Endometrial microvascular endothelial cells (primary cell): ENCODE measurements around the gene SLC25A47. TPM values are rescaled to one million over a fixed set of nuclear protein-coding genes. Genes with fewer than 3 reads are reported as not detected.
"Not testable (repeated sequence)": the region's sequence is repeated elsewhere in the genome, so short reads cannot be mapped to it uniquely, and the experiment has no call there.

ENCODE experiments used
- in situ Hi-C: cut with HindIII; loops from 2 replicates; pipeline ENCODE4 v1.10.0; 2017; ENCODE audit warnings: low sequenced_read_pairs, low pct_unique_long_range_greater_than_20kb; ENCODE audit errors: inconsistent ontology term
- total RNA-seq: library from RNA; depleted of rRNA; stranded (reverse); fragments of >200 nt; gene quantifications from one replicate; pipeline ENCODE4 v1.2.3, GENCODE V29; 2015; ENCODE audit errors: inconsistent ontology term

Gene SLC25A47
- total RNA-seq, 1 donor from 2014 or later: not detected

- in situ Hi-C loops: no loop called here
Measured at GRCh38 chr14:100288382-100289185, 34.6 kb upstream of the SLC25A47 start.

- in situ Hi-C loops: no loop called here
Measured at GRCh38 chr14:100289916-100290606, 33.1 kb upstream of the SLC25A47 start.

GRCh38 chr14:100290607-100291304 is 32.4 kb upstream of the SLC25A47 start:
- in situ Hi-C loops: no loop called here

- in situ Hi-C loops: no loop called here
Measured at GRCh38 chr14:100291305-100292075, 31.6 kb upstream of the SLC25A47 start.

DNA sequence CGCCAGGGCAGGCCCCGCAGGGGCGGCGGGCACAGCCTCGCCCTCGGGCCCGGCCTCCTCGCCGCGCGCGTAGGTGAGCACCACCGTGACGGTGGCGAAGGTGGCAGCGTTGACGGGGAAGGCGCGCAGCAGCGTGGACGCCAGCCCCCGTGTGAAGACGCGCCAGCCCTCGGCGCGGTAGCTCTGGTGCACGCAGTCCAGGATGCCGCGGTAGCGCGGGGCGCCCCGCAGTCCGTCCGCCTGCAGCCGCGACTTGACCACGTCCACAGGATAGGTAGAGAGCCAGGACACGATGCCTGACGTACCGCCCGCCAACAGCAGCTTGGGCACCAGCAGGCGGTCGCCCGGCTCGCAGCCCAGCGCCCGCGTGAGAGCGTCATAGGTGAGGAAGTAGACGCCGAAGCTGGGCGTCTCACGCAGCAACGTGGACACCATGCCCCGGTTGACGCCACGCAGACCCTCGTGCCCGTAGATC is 30.8 kb upstream of the SLC25A47 start:
- in situ Hi-C loops: no loop called here

DNA sequence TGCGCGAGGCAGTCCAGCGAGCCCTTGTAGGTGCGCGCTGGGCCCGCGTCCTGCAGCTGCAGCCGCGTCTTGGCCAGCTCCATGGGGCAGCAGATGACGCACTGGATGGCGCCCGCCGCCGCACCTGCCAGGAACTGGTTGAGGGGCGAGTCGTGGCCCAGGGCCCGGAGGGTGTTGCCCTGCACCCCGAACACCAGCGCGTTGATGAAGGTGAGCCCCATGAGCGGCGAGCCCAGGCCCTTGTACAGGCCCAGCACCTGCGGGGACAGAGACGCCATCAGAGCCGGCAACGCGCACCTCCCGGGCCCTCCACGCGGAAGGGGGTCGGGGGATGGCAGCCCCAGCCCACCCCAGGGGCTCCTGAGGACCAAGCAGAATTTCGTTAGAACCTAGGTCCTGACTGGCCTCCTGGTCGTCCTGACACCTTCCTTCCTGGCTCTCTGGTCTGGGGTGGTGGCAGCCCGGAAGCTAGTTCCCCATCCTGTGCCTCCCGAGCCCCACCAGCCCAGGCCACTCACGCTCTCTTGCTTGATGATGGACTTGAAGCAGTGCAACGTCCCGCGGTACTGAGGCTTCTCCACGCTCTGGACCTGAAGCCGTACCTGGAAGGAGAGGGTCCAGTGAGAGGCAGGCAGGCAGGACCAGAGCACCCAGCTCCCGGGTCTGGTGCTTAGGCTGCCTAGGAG is 30.2 kb upstream of the SLC25A47 start:
- in situ Hi-C loops: no loop called here

DNA sequence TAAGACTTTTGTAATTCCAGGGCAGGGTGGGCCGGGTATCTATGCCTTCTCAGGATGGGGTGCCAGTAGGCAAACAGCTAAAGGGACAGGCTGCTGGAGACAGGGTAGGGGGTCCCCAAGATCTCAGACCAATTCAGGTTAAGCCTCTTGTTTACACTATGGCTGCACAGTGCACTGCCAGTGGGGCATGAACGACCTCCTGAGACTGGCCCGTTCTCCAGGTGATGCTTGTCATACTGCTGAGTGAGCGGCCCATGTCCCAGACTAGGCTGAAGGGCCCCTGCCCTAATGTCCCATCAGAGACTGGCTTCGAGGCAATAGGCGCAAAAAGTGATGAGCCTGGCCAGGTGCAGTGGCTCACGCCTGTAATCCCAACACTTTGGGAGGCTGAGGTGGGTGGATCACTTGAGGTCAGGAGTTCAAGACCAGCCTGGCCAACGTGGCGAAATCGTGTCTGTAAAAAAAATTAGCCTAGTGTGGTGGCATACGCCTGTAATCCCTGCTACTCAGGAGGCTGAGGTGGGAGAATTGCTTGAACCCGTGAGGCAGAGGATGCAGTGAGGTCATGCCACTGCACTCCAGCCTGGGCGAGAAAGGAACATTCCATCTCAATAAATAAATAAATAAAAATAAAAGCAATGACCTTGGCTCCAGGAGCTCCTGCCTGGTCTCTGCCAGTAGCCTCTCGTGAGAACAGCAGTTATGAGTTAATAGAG is 29.5 kb upstream of the SLC25A47 start:
- in situ Hi-C loops: no loop called here

DNA sequence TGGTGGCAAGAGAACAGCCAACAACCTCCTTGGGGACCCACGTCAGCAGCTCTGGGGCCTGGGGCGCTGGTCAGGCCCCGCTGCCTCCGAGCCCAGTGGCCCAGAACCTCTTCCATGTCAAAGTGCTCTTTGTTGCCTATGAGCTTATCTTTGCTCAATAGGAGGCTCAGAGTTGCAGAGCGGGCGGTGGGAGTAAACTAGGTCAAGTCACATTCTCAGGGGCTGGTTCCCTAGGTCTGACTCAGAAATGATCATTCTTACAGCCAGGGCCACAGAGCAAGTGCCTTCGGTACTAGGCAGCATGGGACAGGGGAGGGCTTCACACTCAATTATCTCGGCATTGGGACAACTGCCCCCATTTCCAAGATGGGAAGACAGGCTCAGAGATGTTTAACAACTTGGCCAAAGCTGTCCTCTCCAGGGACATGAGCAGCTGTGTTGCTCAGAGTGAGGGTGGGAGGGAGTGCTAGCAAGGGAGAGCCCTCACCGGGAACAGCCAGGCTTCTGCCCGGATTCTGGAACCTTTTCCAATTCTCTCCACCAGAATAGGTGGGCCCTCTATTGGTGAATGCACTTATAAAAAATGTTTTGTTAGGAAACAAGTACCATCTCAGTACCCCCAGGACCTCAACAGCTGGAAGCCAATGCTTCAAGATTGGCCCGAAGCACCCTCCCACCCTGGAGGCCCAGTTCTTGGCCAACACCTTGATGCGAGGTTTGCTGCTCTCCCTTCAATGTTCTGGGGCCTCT is 28.8 kb upstream of the SLC25A47 start:
- in situ Hi-C loops: no loop called here

GRCh38 chr14:100294963-100295330 is 28.2 kb upstream of the SLC25A47 start:
- in situ Hi-C loops: no loop called here

GRCh38 chr14:100295376-100296105 is 27.6 kb upstream of the SLC25A47 start:
- in situ Hi-C loops: no loop called here

GRCh38 chr14:100296106-100296651 is 27.0 kb upstream of the SLC25A47 start:
- in situ Hi-C loops: no loop called here

DNA sequence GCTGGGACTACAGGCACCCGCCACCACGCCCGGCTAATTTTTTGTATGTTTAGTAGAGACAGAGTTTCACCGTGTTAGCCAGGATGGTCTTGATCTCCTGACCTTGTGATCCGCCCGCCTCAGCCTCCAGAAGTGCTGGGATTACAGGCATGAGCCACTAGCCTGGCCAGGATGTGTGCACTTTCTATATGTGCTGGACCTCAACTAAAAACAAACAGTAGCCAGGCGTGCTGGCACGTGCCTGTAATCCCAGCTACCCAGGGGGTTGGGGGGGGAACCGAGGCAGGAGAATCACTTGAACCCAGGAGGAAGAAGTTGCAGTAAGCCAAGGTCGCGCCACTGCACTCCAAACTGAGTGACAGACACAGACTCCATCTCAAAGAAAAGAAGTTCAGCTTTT is 26.4 kb upstream of the SLC25A47 start:
- in situ Hi-C loops: not testable (repeated sequence)

DNA sequence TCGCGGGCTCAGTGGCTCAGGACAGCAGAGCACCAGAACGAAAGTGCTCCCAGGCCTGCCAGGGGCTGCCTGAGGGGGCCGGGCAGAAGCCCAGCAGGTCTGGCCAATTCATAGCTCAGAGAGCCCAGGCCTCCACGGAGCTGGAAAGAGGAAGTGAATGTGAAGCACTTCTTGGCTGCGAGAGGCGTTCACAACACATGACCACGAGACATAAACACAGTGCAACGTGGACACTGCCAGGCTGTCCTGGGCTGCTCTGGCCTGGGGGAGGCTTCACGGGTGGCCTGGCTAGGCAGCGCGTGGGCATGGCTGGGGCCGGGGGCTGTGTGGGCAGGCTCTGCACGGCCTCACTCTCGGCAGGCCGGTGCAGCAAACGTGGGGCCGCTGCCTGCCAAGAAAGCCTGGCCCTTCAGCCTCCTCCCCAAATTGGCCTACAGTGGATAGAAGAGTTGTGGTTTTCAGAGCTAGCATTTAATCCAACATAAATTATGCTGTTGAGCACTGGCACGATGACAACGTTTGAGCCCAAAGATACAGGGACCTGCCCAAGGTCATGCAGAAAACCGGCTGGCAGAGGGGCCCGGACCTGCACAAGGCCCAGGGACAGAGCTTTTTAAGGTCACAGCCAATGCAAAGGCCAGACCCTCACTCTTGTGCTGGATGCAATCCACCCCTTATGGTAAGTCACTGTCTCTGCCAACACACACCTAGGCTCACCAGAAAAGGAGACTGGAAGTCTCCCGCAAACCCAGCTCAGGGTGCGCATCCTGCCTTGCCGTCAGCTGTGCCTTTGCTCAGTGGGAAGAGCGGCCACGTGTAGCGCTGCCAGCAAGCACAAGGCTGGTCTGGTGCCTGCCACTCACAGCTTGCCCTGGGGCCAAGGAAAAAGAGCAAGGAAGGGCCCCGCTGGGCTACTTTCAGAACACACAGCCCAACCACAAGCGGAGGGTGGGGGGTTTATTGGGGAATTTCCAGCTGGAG is 25.5 kb upstream of the SLC25A47 start:
- in situ Hi-C loops: no loop called here

GRCh38 chr14:100298551-100299237 is 24.4 kb upstream of the SLC25A47 start:
- in situ Hi-C loops: no loop called here

DNA sequence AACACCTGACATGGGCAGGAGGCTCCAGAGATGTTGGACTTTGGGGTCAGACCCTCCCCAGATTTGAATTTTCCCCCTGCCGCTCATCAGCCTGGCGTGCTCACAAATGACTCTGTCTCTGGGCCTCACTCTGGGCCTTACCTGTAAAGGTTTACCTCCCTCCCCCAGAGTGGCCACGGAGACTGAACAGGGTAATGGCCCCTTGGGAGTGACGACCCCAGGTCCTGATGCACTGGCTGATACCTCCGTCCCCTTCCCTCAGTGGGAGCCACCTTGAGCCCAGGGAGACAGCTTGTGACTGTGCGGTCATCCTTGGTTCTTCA is 23.9 kb upstream of the SLC25A47 start:
- in situ Hi-C loops: no loop called here
